CD4-positive, alpha-beta T cell (primary cell): ENCODE results near the gene PFDN5. TPM values are rescaled to one million over a fixed set of nuclear protein-coding genes. Genes with fewer than 3 reads are reported as not detected.

Source experiments
- ATAC-seq: fragments of 200-7000 bp; cut with Tn5 transposase; one replicate; pipeline ENCODE4 v1.10.0; 2022; ENCODE audit warnings: mild to moderate bottlenecking; ENCODE audit not compliant: poor library complexity
- CTCF ChIA-PET: fragments of 350-600 bp; sonication (Branson Sonifier 250); formaldehyde crosslinking; loops from one replicate; lab custom pipeline; 2021; ENCODE audit warnings: antibody characterized with exemption, inconsistent platforms; lab: Charles Lee
- POLR2A ChIA-PET: fragments of 350-600 bp; sonication (Branson Sonifier 250); formaldehyde crosslinking; loops from one replicate; lab custom pipeline; 2021; ENCODE audit warnings: antibody characterized with exemption, inconsistent platforms; lab: Charles Lee
- DNase-seq, 14 experiments: peaks; one replicate each; pipeline ENCODE4 v3.0.0-alpha.2; 2013 to 2020; ENCODE audit warnings: mixed read lengths in 2 of 14
- H3K27ac ChIP-seq, 2 donors: one replicate each; pipeline versions ENCODE4 v1.5.1 to v1.7.0; 2013; ENCODE audit warnings: low read length in 2 of 2, low read depth in 1 of 2, mild to moderate bottlenecking in 1 of 2
- H3K27me3 ChIP-seq, 2 experiments: 1 replicate in 1 of 2; 2 replicates in 1 of 2; pipeline versions ENCODE4 v1.6.1 to v1.7.0; 2013; ENCODE audit warnings: low read length in 2 of 2, control low read depth in 1 of 2, mild to moderate bottlenecking in 1 of 2, moderate library complexity in 1 of 2; ENCODE audit not compliant: insufficient read depth in 2 of 2, control insufficient read depth in 1 of 2
- H3K36me3 ChIP-seq: one replicate; pipeline ENCODE4 v1.6.1; 2013; ENCODE audit warnings: low read length, control low read depth; ENCODE audit not compliant: insufficient read depth
- H3K4me1 ChIP-seq: one replicate; pipeline ENCODE4 v1.6.1; 2013; ENCODE audit warnings: low read length, control low read depth; ENCODE audit not compliant: insufficient read depth
- H3K4me3 ChIP-seq: one replicate; pipeline ENCODE4 v1.5.1; 2013; ENCODE audit warnings: mild to moderate bottlenecking, low read length, moderate library complexity
- H3K9me3 ChIP-seq, 2 experiments: 1 replicate in 1 of 2; 2 replicates in 1 of 2; pipeline versions ENCODE4 v1.6.1 to v1.7.0; 2013; ENCODE audit warnings: low read length in 2 of 2, mild to moderate bottlenecking in 2 of 2, control low read depth in 1 of 2, moderate library complexity in 1 of 2; ENCODE audit not compliant: control insufficient read depth in 1 of 2, insufficient read depth in 1 of 2
- H3K27ac Mint-ChIP-seq: one replicate; pipeline ENCODE4 v1.8.0; 2020; ENCODE audit warnings: mixed read lengths
- H3K27me3 Mint-ChIP-seq: one replicate; pipeline ENCODE4 v1.8.0; 2021; ENCODE audit warnings: mixed read lengths
- H3K36me3 Mint-ChIP-seq: one replicate; pipeline ENCODE4 v1.8.0; 2021; ENCODE audit warnings: low read depth, mixed read lengths
- H3K4me1 Mint-ChIP-seq: one replicate; pipeline ENCODE4 v1.8.0; 2021; ENCODE audit warnings: low read depth, mixed read lengths
- H3K4me3 Mint-ChIP-seq: one replicate; pipeline ENCODE4 v1.8.0; 2020; ENCODE audit warnings: mild to moderate bottlenecking, mixed read lengths
- H3K9me3 Mint-ChIP-seq: one replicate; pipeline ENCODE4 v1.8.0; 2020; ENCODE audit warnings: mixed read lengths
- intact Hi-C, 2 experiments: fragments of 100-400 bp; cut with DNase I in 1 of 2; cut with micrococcal nuclease in 1 of 2; formaldehyde crosslinking; loops; one replicate each; pipeline versions ENCODE4 v1.15.1 to v1.9.0; 2023 to 2025; cut with DNase I, micrococcal nuclease
- total RNA-seq, 174 experiments: library from RNA in 2 of 174; stranded (reverse) in 2 of 174; gene quantifications; one replicate each; pipeline ENCODE4 v1.2.3 and lab custom pipeline; 2021 to 2026
- TF ChIP-seq, protein P1 (sequence below): fragments of 200-600 bp; IDR thresholded peaks from one replicate; pipeline ENCODE4 v1.8.0; 2022; ENCODE audit warnings: antibody characterized with exemption, mild to moderate bottlenecking

PFDN5 gene
- total RNA-seq, 2 experiments from 2014 or later, result 757 to 763 TPM

DNA sequence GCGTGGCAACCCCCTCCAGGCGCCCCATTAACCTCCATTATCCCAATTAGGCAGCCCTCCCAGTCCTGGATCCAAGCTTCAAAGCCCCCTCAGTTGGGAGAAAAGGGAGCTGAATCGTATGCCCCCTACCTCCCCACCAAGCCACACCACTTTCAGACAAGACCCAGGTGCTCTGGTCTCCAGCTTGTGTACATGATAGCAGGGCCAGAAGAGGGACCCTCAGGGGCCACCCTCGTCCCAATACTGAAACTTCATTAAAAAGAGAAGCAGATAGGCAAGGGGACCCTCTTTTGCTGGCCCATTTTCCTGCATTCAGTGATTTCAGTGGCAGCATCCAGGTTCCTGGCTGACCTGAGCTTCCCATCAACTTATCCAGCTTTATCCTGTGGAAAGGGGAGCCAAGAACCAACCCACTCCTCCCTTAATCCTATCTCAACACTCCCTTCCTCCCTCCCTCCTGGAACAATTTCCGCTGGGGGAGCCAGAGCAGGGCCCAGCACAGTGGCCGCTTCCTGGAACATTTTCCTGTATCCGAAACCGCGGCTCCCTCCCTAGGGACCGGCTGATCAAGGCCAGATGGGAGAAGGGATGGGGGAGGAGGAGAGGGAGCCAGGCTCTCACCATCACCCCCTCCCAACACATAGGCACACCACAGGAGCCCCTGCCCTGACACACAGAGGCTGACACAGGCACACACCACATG lies 50.3 kb downstream of the PFDN5 start:
- peak overlapping the region; percentile 93 for H3K4me3 Mint-ChIP-seq
- H3K27me3 ChIP-seq, result no peaks in the 10 kb centered on the region
- H3K4me3 ChIP-seq, result peak overlapping the region; percentile 66
- H3K4me1 Mint-ChIP-seq, result peaks cover 21% of the 10 kb centered on the region
- no peaks in the 10 kb centered on the region for H3K9me3 Mint-ChIP-seq
- ATAC-seq, result no peak
- H3K36me3 ChIP-seq, result no peaks in the 10 kb centered on the region
- intact Hi-C loops, result loop anchor here (1.0 to 2.0 kb wide), 4 partner anchors 21 to 186 kb away; no protein-coding TSS in a partner anchor
- DNase-seq, result no peak
- ChIA-PET POLR2A (interaction anchor here (0.6 to 3.3 kb wide), 16 partner anchors 18 to 165 kb away, joined by 3 to 87 read pairs (median 5); partner anchors contain the start of genes AAAS, CSAD, ESPL1 and MYG1), CTCF (interaction anchor here (0.6 to 2.6 kb wide), 30 partner anchors 12 to 280 kb away, joined by 3 to 51 read pairs (median 5); partner anchors contain the start of genes AAAS, ESPL1, MYG1 and PFDN5)
- H3K36me3 Mint-ChIP-seq, result no peaks in the 10 kb centered on the region
- H3K27ac Mint-ChIP-seq, result peak overlapping the region; percentile 72
- no peak overlapping the region for H3K27ac ChIP-seq
- TF ChIP-seq, protein P1, sequence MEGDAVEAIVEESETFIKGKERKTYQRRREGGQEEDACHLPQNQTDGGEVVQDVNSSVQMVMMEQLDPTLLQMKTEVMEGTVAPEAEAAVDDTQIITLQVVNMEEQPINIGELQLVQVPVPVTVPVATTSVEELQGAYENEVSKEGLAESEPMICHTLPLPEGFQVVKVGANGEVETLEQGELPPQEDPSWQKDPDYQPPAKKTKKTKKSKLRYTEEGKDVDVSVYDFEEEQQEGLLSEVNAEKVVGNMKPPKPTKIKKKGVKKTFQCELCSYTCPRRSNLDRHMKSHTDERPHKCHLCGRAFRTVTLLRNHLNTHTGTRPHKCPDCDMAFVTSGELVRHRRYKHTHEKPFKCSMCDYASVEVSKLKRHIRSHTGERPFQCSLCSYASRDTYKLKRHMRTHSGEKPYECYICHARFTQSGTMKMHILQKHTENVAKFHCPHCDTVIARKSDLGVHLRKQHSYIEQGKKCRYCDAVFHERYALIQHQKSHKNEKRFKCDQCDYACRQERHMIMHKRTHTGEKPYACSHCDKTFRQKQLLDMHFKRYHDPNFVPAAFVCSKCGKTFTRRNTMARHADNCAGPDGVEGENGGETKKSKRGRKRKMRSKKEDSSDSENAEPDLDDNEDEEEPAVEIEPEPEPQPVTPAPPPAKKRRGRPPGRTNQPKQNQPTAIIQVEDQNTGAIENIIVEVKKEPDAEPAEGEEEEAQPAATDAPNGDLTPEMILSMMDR, result peak; percentile 25
- H3K4me1 ChIP-seq, result peaks cover 15% of the 10 kb centered on the region
- H3K27me3 Mint-ChIP-seq, result no peaks in the 10 kb centered on the region
- H3K9me3 ChIP-seq, result no peaks in the 10 kb centered on the region

DNA sequence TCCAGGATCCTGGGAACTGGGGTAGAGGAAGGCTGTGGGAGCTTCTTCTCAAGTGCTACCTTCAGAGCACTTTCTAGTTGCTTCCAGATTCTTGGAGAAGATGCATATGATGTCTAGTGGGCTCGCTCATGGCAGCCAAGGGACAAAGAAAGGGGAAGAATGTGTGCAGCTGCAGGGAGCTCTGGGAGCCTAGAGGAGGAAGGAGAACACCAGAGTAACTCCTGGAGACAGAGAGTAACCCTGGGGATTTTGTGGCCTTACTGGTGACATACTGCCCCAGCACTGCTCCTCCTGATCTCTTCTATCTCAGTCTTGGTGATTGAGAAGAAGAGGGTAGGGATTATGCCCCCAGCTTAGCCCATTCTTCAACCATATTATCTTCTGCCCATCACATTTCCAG lies 51.1 kb downstream of the PFDN5 start:
- ChIA-PET POLR2A (interaction anchor here (0.6 to 3.3 kb wide), 2 partner anchors 23 to 33 kb away, joined by 3 to 87 read pairs; partner anchors contain the start of genes AAAS and SP1), CTCF (interaction anchor here (2.6 kb wide), 1 partner anchor 26 kb away, joined by 32 read pairs; the partner anchor contains the start of gene AAAS)
- Histone ChIP-seq H3K36me3 (no peaks in the 10 kb centered on the region), H3K9me3 (no peaks in the 10 kb centered on the region), H3K27me3 (no peaks in the 10 kb centered on the region), H3K4me1 (peaks cover 15% of the 10 kb centered on the region), H3K27ac (no peak overlapping the region), H3K4me3 (no peak overlapping the region)
- Mint-ChIP-seq H3K27ac (no peak overlapping the region), H3K9me3 (no peaks in the 10 kb centered on the region), H3K36me3 (no peaks in the 10 kb centered on the region), H3K4me3 (peak overlapping the region; percentile 38), H3K4me1 (peaks cover 21% of the 10 kb centered on the region), H3K27me3 (no peaks in the 10 kb centered on the region)
- DNase-seq (no peak), ATAC-seq (no peak)
- TF ChIP-seq, protein P1, result no peak
- intact Hi-C loops, result no loop called here

DNA sequence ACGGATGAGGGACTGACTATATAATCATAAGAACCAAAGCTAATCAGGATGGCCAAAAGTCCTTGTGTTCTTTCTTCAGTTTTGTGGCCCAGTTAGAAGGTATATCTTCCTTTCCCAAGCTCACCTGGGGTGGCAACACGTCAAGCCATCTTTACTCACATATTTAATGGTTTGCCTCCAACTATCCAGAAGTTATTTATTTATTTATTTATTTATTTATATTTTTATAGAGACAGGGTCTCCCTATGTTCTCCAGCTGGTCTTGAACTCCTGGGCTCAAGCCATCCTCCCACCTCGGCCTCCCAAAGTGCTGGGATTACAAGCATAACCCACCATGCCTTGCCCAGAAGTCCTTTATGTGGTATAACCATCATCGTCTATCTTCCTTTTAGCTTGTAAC lies 52.6 kb downstream of the PFDN5 start:
- H3K9me3 ChIP-seq, result no peaks in the 10 kb centered on the region
- Mint-ChIP-seq H3K4me1 (peaks cover 28% of the 10 kb centered on the region), H3K4me3 (no peak overlapping the region), H3K9me3 (no peaks in the 10 kb centered on the region), H3K27me3 (no peaks in the 10 kb centered on the region), H3K36me3 (no peaks in the 10 kb centered on the region), H3K27ac (no peak overlapping the region)
- CTCF ChIA-PET, result interaction anchor here (1.0 kb wide), 1 partner anchor 23 kb away, joined by 4 read pairs; no protein-coding TSS in a partner anchor
- POLR2A ChIA-PET, result interaction anchor here (1.0 kb wide), 1 partner anchor 153 kb away, joined by 4 read pairs; the partner anchor contains the start of gene TARBP2
- intact Hi-C loops, result no loop called here
- no peaks in the 10 kb centered on the region for H3K36me3 ChIP-seq
- H3K27ac ChIP-seq, result no peak overlapping the region
- peaks cover 21% of the 10 kb centered on the region for H3K4me1 ChIP-seq
- TF ChIP-seq, protein P1, result no peak
- ATAC-seq (no peak), DNase-seq (no peak)
- no peaks in the 10 kb centered on the region for H3K27me3 ChIP-seq
- no peak overlapping the region for H3K4me3 ChIP-seq

Other genes starting within 250 kb of the PFDN5 start
- gene TNS2, start 245.5 kb upstream of the PFDN5 start, total RNA-seq, result 1 to 10 TPM; 2.3 to 3.0 TPM
- 10 to 100 TPM; 17.7 to 21.0 TPM for gene SPRYD3, start 216.2 kb upstream of the PFDN5 start, total RNA-seq
- under 1 TPM in 1 of 2 experiments, not detected in 1; 0.49 TPM for gene IGFBP6, start 197.9 kb upstream of the PFDN5 start, total RNA-seq
- under 1 TPM; 0.22 to 0.49 TPM for gene SOAT2, start 192.1 kb upstream of the PFDN5 start, total RNA-seq
- gene ZNF740, start 114.8 kb upstream of the PFDN5 start, total RNA-seq, result 10 to 100 TPM; 24.4 to 24.7 TPM
- gene CSAD, start 114.6 kb upstream of the PFDN5 start, total RNA-seq, result 10 to 100 TPM; 56.7 to 57.3 TPM
- 100 to 1,000 TPM; 166 to 180 TPM for gene ITGB7, start 88.3 kb upstream of the PFDN5 start, total RNA-seq
- 10 to 100 TPM; 14.0 to 15.8 TPM for gene RARG, start 63.3 kb upstream of the PFDN5 start, total RNA-seq
- under 1 TPM; 0.20 to 0.71 TPM for gene ESPL1, start 27.2 kb upstream of the PFDN5 start, total RNA-seq
- gene MYG1, start 4.2 kb downstream of the PFDN5 start, total RNA-seq, result 10 to 100 TPM; 30.9 to 33.8 TPM
- 10 to 100 TPM; 21.0 to 22.7 TPM for gene AAAS, start 26.1 kb downstream of the PFDN5 start, total RNA-seq
- under 1 TPM in 1 of 2 experiments, not detected in 1; 0.14 TPM for gene SP7, start 40.8 kb downstream of the PFDN5 start, total RNA-seq
- 10 to 100 TPM; 42.3 to 43.3 TPM for gene SP1, start 84.6 kb downstream of the PFDN5 start, total RNA-seq
- not detected for gene AMHR2, start 128.3 kb downstream of the PFDN5 start, total RNA-seq
- gene PRR13, start 146.2 kb downstream of the PFDN5 start, total RNA-seq, result 100 to 1,000 TPM; 133 to 142 TPM
- gene PCBP2, start 156.6 kb downstream of the PFDN5 start, total RNA-seq, result 1,000 to 10,000 TPM; 1,331 to 1,359 TPM
- 10 to 100 TPM; 12.6 to 15.2 TPM for gene MAP3K12, start 203.9 kb downstream of the PFDN5 start, total RNA-seq
- 10 to 100 TPM; 21.7 to 22.4 TPM for gene TARBP2, start 205.7 kb downstream of the PFDN5 start, total RNA-seq
- gene NPFF, start 211.9 kb downstream of the PFDN5 start, total RNA-seq, result not detected